Lung (tissue), 12 donors: Measurements from ENCODE around the gene EAF1. TPM values are rescaled to one million over a fixed set of nuclear protein-coding genes. Genes with fewer than 3 reads are reported as not detected.
"Not testable (repeated sequence)": the region's sequence is repeated elsewhere in the genome, so short reads cannot be mapped to it uniquely, and the experiment has no call there.

Source experiments
- ATAC-seq: fragments of 200-7000 bp; cut with Tn5 transposase; one replicate; pipeline ENCODE4 v1.9.1; 2020; ENCODE audit warnings: moderate number of reproducible peaks; ENCODE audit not compliant: insufficient read depth, low FRiP score
- DNase-seq, 3 donors: peaks; one replicate each; pipeline ENCODE4 v3.0.0-alpha.2; 2013 to 2017
- H3K27ac ChIP-seq, 2 donors: one replicate each; pipeline ENCODE4 v1.5.1; 2013; ENCODE audit warnings: mild to moderate bottlenecking in 2 of 2, moderate library complexity in 2 of 2, control low read depth in 1 of 2, inconsistent platforms in 1 of 2, low read depth in 1 of 2, low read length in 1 of 2
- H3K27me3 ChIP-seq, 3 donors: one replicate each; pipeline ENCODE4 v1.5.1; 2013; ENCODE audit warnings: low read length in 2 of 3; ENCODE audit not compliant: control insufficient read depth in 3 of 3, insufficient read depth in 3 of 3
- H3K36me3 ChIP-seq, 4 donors: one replicate each; pipeline ENCODE4 v1.5.1; 2013; ENCODE audit warnings: low read length in 4 of 4, mild to moderate bottlenecking in 1 of 4, moderate library complexity in 1 of 4; ENCODE audit not compliant: control insufficient read depth in 4 of 4, insufficient read depth in 4 of 4
- H3K4me1 ChIP-seq, 5 donors: one replicate each; pipeline ENCODE4 v1.5.1; 2013; ENCODE audit warnings: low read length in 5 of 5, mild to moderate bottlenecking in 2 of 5, moderate library complexity in 1 of 5; ENCODE audit not compliant: control insufficient read depth in 5 of 5, insufficient read depth in 5 of 5
- H3K4me3 ChIP-seq: one replicate; pipeline ENCODE4 v1.5.1; 2013; ENCODE audit warnings: mild to moderate bottlenecking, control low read depth, moderate library complexity
- H3K9ac ChIP-seq, 2 donors: one replicate each; pipeline ENCODE4 v1.5.1; 2013; ENCODE audit warnings: low read length in 2 of 2, control low read depth in 1 of 2; ENCODE audit not compliant: insufficient read depth in 1 of 2
- H3K9me3 ChIP-seq, 4 donors: one replicate each; pipeline ENCODE4 v1.5.1; 2013; ENCODE audit warnings: low read length in 3 of 4, mild to moderate bottlenecking in 1 of 4, moderate library complexity in 1 of 4; ENCODE audit not compliant: control insufficient read depth in 4 of 4, insufficient read depth in 3 of 4
- CTCF ChIP-seq: IDR thresholded peaks from 2 replicates; pipeline ENCODE4 v1.5.1; 2012; ENCODE audit warnings: mild to moderate bottlenecking; ENCODE audit errors: control extremely low read depth, extremely low read depth
- WGBS, 2 donors: extraction: QIAGEN DNeasy Blood & Tissue Kit; methylation state at CpG; one replicate each; pipeline ENCODE4 v1.1.7; 2013; 5-methylcytosine and 5-hydroxymethylcytosine counted together
- polyA plus RNA-seq, 2 donors: library from polyadenylated mRNA; stranded (reverse); fragments of 200-250 nt; gene quantifications; one replicate each; pipeline ENCODE4 v1.2.1, GENCODE V29; 2013
- total RNA-seq, 2 donors: library from RNA; depleted of rRNA in 1 of 2; stranded (reverse); fragments of >200 nt in 1 of 2; gene quantifications; one replicate each; pipeline ENCODE4 v1.2.1, GENCODE V29; 2014 to 2021
- donor health status: control.
- donor health status: control.
- donor health status: Bipolar disorder and iron deficiency.
- donor health status: healthy.
- donor health status: DM: yes; HTN: yes; CAD: no.

Gene EAF1
- total and polyA plus RNA-seq, 4 donors, result 5.5 to 25.3 (median 17.0) TPM

- Histone ChIP-seq H3K36me3 (no peaks in the 10 kb centered on the region), H3K9ac (no peak overlapping the region), H3K4me3 (no peak overlapping the region), H3K27me3 (no peaks in the 10 kb centered on the region), H3K4me1 (peaks cover 0 to 2% (median 0%) of the 10 kb centered on the region in 5 donors), H3K27ac (no peak overlapping the region), H3K9me3 (peaks cover 0 to 4% (median under 1%) of the 10 kb centered on the region in 4 donors)
- ATAC-seq, result no peak
- 90 to 100% methylated on average over 1 of the region's 1 CpG for whole genome bisulfite sequencing, 2 donors
- no peak for DNase-seq
- TF ChIP-seq CTCF, result no peak
These were observed 41.3 kb upstream of the EAF1 start for GRCh38 chr3:15385901-15386653.

GRCh38 chr3:15386654-15386955 lies 40.8 kb upstream of the EAF1 start:
- H3K36me3 ChIP-seq, result not testable (repeated sequence)

GRCh38 chr3:15387171-15387581 lies 40.2 kb upstream of the EAF1 start:
- Histone ChIP-seq H3K9ac (no peak overlapping the region), H3K4me3 (no peak overlapping the region), H3K4me1 (peaks cover 0 to 2% (median 0%) of the 10 kb centered on the region in 5 donors), H3K36me3 (no peaks in the 10 kb centered on the region), H3K9me3 (peaks cover 0 to 4% (median under 1%) of the 10 kb centered on the region in 4 donors), H3K27ac (peak overlapping the region; percentile 40 to 51), H3K27me3 (no peaks in the 10 kb centered on the region)
- no peak for TF ChIP-seq CTCF
- DNase-seq, result no peak
- WGBS, 2 donors, result 59 to 90% methylated on average over 1 of the region's 1 CpG
- no peak for ATAC-seq

More at GRCh38 chr3:15386654-15386955, 40.8 kb upstream of the EAF1 start:
- peak overlapping the region in 1 of 2 donors; percentile 40 for H3K27ac ChIP-seq
- WGBS, 2 donors, result 64 to 70% methylated on average over 5 of the region's 5 CpGs
- not testable (repeated sequence) for H3K9ac ChIP-seq, DNase-seq, H3K4me3 ChIP-seq, H3K4me1 ChIP-seq, H3K27me3 ChIP-seq, H3K9me3 ChIP-seq
- ATAC-seq, result peak; percentile 82

- 89 to 98% methylated on average over 3 of the region's 3 CpGs for WGBS, 2 donors
- H3K9ac ChIP-seq, result no peak overlapping the region
- H3K4me3 ChIP-seq, result no peak overlapping the region
- ATAC-seq (no peak), DNase-seq (no peak)
- H3K4me1 ChIP-seq, result peaks cover 0 to 2% (median 0%) of the 10 kb centered on the region in 5 donors
- H3K36me3 ChIP-seq, result no peaks in the 10 kb centered on the region
- peaks cover 0 to 4% (median under 1%) of the 10 kb centered on the region in 4 donors for H3K9me3 ChIP-seq
- TF ChIP-seq CTCF, result no peak
- H3K27me3 ChIP-seq, result no peaks in the 10 kb centered on the region
- H3K27ac ChIP-seq, result peak overlapping the region in 1 of 2 donors; percentile 51
These were observed 39.7 kb upstream of the EAF1 start for GRCh38 chr3:15387735-15388134.

- WGBS, 2 donors, result 95 to 98% methylated on average over 3 of the region's 3 CpGs
- not testable (repeated sequence) for ATAC-seq, H3K9me3 ChIP-seq, DNase-seq, H3K27ac ChIP-seq, H3K9ac ChIP-seq, H3K36me3 ChIP-seq, H3K4me3 ChIP-seq, H3K4me1 ChIP-seq, H3K27me3 ChIP-seq
These were observed 39.1 kb upstream of the EAF1 start for GRCh38 chr3:15388335-15388734.
